Endothelial cell of umbilical vein (primary cell): ENCODE results near the gene ZNF142.

Source experiments
- CTCF ChIP-seq, 2 donors: IDR thresholded peaks; 1 replicate in 1 of 2; 2 replicates in 1 of 2; pipeline ENCODE4 v1.5.1; 2011; ENCODE audit warnings: low read length in 2 of 2, mild to moderate bottlenecking in 2 of 2, moderate library complexity in 2 of 2, control low read depth in 1 of 2, inconsistent platforms in 1 of 2, low read depth in 1 of 2; ENCODE audit not compliant: insufficient read depth in 1 of 2; ENCODE audit errors: extremely low read depth in 1 of 2
- EZH2 ChIP-seq: IDR thresholded peaks from 2 replicates; pipeline ENCODE4 v1.6.1; 2012; ENCODE audit warnings: borderline replicate concordance, low read depth, mild to moderate bottlenecking, moderate library complexity, low read length, inconsistent platforms; ENCODE audit not compliant: severe bottlenecking
- JUN ChIP-seq: IDR thresholded peaks from 2 replicates; pipeline ENCODE4 v1.6.1; 2011; ENCODE audit warnings: borderline replicate concordance, low read depth; ENCODE audit not compliant: insufficient read length, insufficient read depth
- MAX ChIP-seq: IDR thresholded peaks from 2 replicates; pipeline ENCODE4 v1.6.1; 2011; ENCODE audit not compliant: insufficient read depth, insufficient read length
- MYC ChIP-seq: IDR thresholded peaks from one replicate; pipeline ENCODE4 v1.6.1; 2011; ENCODE audit warnings: mild to moderate bottlenecking, low read depth, low read length
- POLR2A ChIP-seq: IDR thresholded peaks from 2 replicates; pipeline ENCODE4 v1.6.1; 2012; ENCODE audit warnings: low read depth, mild to moderate bottlenecking, control low read depth, low read length
- POLR2AphosphoS5 ChIP-seq: IDR thresholded peaks from 2 replicates; pipeline ENCODE4 v1.6.1; 2012; ENCODE audit warnings: low read depth, mild to moderate bottlenecking, control low read depth, low read length, moderate library complexity; ENCODE audit not compliant: insufficient read depth

- TF ChIP-seq POLR2A (no peak), CTCF (IDR thresholded peaks at IDR 0.05; ENCODE audit: extremely low read depth in 1 of 2, insufficient read depth in 1 of 2, low read depth in 1 of 2, low read length in 2 of 2) (no peak), EZH2 (no peak), POLR2AphosphoS5 (no peak), MYC (no peak), JUN (no peak), MAX (no peak)
Observed at GRCh38 chr2:218655751-218656150, 3.7 kb downstream of the ZNF142 start.
